Measurements from ENCODE around the gene PPME1.

The PPME1 gene

DNA sequence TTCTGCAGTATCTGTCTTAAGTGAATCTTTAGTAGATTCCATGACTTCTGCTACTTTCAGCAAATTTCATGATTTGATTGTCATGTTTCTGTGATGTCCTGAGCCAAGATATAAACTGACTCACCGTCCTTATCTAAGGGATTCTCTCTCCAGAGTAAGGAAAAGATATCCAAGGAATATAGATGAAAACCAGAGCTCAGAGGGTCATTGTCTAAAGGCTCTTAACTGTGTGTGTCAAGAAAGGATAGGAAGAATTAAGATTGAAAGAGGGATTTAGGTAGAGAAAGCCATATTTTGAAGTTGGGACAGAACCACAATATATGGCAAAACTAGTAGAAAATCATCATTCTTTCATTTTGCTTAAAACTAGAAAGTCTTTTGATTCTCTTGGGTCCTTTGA, 50.7 kb downstream of the PPME1 start:
- POLR2A ChIA-PET, result no interaction called here
- DNase-seq (ENCODE audit: extremely low spot score), result no peak

GRCh38 chr11:74225565-74225964, 54.5 kb downstream of the PPME1 start:
- TF ChIP-seq FOXK2 (IDR thresholded peaks at IDR 0.05) (no peak), CTBP1 (IDR thresholded peaks at IDR 0.05; ENCODE audit: borderline replicate concordance) (no peak), L3MBTL2 (conservative IDR thresholded peaks at IDR 0.05) (no peak), ELF4 (IDR thresholded peaks at IDR 0.05) (no peak), SUZ12 (IDR thresholded peaks at IDR 0.05) (no peak), TARDBP (IDR thresholded peaks at IDR 0.05) (no peak), ARNT (IDR thresholded peaks at IDR 0.05) (no peak)
- no peak for DNase-seq (ENCODE audit: extremely low spot score)
- ChIA-PET CTCF (no interaction called here), POLR2A (no interaction called here)

More for the DNA sequence above, 50.7 kb downstream of the PPME1 start:
- TF ChIP-seq BHLHE40 (IDR thresholded peaks at IDR 0.05; ENCODE audit: borderline replicate concordance) (no peak), FOXA1 (IDR thresholded peaks at IDR 0.05) (no peak), SUZ12 (IDR thresholded peaks at IDR 0.05) (no peak), NFRKB (IDR thresholded peaks at IDR 0.05) (no peak), CTBP1 (IDR thresholded peaks at IDR 0.05; ENCODE audit: borderline replicate concordance) (no peak), HDGF (IDR thresholded peaks at IDR 0.05; ENCODE audit: borderline replicate concordance) (no peak), TARDBP (IDR thresholded peaks at IDR 0.05) (no peak), SP1 (IDR thresholded peaks at IDR 0.05) (no peak), L3MBTL2 (conservative IDR thresholded peaks at IDR 0.05) (no peak), LEF1 (IDR thresholded peaks at IDR 0.05; ENCODE audit: borderline replicate concordance) (no peak), ARNT (IDR thresholded peaks at IDR 0.05) (no peak), PKNOX1 (IDR thresholded peaks at IDR 0.05) (no peak), ELF4 (IDR thresholded peaks at IDR 0.05) (no peak), FOXK2 (IDR thresholded peaks at IDR 0.05) (no peak), FOXM1 (IDR thresholded peaks at IDR 0.05; ENCODE audit: borderline replicate concordance) (no peak), ZNF384 (IDR thresholded peaks at IDR 0.05) (no peak)
- CTCF ChIA-PET, result no interaction called here

- ChIA-PET POLR2A (no interaction called here), CTCF (interaction anchor here (0.6 to 0.7 kb wide), 2 partner anchors 20 to 129 kb away, joined by 3 read pairs; no protein-coding TSS in a partner anchor)
- DNase-seq (ENCODE audit: extremely low spot score), result no peak
- TF ChIP-seq ARNT (IDR thresholded peaks at IDR 0.05) (no peak), NFRKB (IDR thresholded peaks at IDR 0.05) (no peak), LEF1 (IDR thresholded peaks at IDR 0.05; ENCODE audit: borderline replicate concordance) (no peak), ELF4 (IDR thresholded peaks at IDR 0.05) (no peak), HDGF (IDR thresholded peaks at IDR 0.05; ENCODE audit: borderline replicate concordance) (no peak), PKNOX1 (IDR thresholded peaks at IDR 0.05) (no peak), TARDBP (IDR thresholded peaks at IDR 0.05) (no peak), FOXK2 (IDR thresholded peaks at IDR 0.05) (no peak), FOXM1 (IDR thresholded peaks at IDR 0.05; ENCODE audit: borderline replicate concordance) (no peak), FOXA1 (IDR thresholded peaks at IDR 0.05) (no peak), CTBP1 (IDR thresholded peaks at IDR 0.05; ENCODE audit: borderline replicate concordance) (no peak), BHLHE40 (IDR thresholded peaks at IDR 0.05; ENCODE audit: borderline replicate concordance) (no peak), SUZ12 (IDR thresholded peaks at IDR 0.05) (no peak), L3MBTL2 (conservative IDR thresholded peaks at IDR 0.05) (no peak), ZNF384 (IDR thresholded peaks at IDR 0.05) (no peak)
Measured at GRCh38 chr11:74226907-74227306, 55.8 kb downstream of the PPME1 start.

DNA sequence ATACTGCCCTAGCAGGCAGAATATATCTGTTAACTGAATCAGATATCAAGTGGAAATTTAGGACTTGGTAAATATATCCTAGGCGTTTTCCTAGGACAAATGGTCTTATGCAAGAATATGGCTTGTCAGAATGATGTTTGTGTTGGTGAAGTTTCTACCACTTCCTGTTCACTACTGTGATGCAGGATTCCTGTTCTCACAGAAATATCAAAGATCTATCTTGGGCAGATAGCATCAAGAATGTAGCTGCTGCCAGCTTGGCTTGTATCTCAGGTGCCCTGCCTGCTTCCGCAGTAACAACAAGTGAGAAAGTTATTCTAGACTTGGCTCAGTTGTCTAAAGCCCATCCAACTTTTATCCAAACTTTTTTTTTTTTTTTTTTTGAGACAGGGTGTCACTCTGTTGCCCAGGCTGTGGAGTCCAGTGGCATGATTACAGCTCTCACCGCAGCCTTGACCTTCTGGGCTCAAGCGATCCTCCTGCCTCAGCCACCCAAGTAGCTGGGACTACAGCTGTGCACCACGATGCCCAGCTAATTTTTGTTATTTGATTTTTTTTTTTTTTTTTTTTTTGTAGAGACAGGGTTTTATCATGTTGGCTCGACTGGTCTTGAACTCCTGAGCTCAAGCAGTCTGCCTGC, 61.3 kb downstream of the PPME1 start:
- ChIA-PET POLR2A (no interaction called here), CTCF (no interaction called here)
- no peak for DNase-seq (ENCODE audit: extremely low spot score)

DNA sequence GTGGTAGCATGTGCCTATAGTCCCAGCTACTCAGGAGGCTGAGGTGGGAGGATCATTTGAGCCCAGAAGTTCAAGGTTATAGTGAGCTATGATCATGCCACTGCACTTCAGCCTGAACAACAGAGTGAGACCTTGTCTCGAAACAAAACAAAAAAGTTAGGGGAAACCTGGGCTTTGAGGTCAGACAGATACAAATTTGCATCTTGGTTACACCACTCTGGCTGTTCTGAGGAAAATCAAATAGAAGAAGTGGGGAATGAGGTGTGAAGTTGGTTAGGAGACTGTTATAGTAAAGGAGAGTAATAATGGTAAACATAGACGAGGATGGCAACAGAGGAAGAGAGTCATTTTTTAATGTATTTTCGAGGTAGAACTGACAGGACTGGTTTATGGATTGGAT, 62.6 kb downstream of the PPME1 start:
- no peak for TF ChIP-seq SUZ12 (IDR thresholded peaks at IDR 0.05)
- TF ChIP-seq ARNT (IDR thresholded peaks at IDR 0.05), result no peak
- no peak for TF ChIP-seq PKNOX1 (IDR thresholded peaks at IDR 0.05)
- no peak for TF ChIP-seq FOXA1 (IDR thresholded peaks at IDR 0.05)
- TF ChIP-seq ELF4 (IDR thresholded peaks at IDR 0.05), result no peak
- TF ChIP-seq SP1 (IDR thresholded peaks at IDR 0.05), result no peak
- TF ChIP-seq ZNF384 (IDR thresholded peaks at IDR 0.05), result no peak
- TF ChIP-seq CTBP1 (IDR thresholded peaks at IDR 0.05; ENCODE audit: borderline replicate concordance), result no peak
- TF ChIP-seq FOXK2 (IDR thresholded peaks at IDR 0.05), result no peak
- TF ChIP-seq L3MBTL2 (conservative IDR thresholded peaks at IDR 0.05), result no peak
- no peak for TF ChIP-seq LEF1 (IDR thresholded peaks at IDR 0.05; ENCODE audit: borderline replicate concordance)
- TF ChIP-seq NFRKB (IDR thresholded peaks at IDR 0.05), result no peak
- ChIA-PET CTCF (no interaction called here), POLR2A (no interaction called here)
- DNase-seq (ENCODE audit: extremely low spot score), result no peak

More for the DNA sequence above, 61.3 kb downstream of the PPME1 start:
- TF ChIP-seq ELF4 (IDR thresholded peaks at IDR 0.05) (no peak), CTBP1 (IDR thresholded peaks at IDR 0.05; ENCODE audit: borderline replicate concordance) (no peak), FOXA1 (IDR thresholded peaks at IDR 0.05) (no peak), HDGF (IDR thresholded peaks at IDR 0.05; ENCODE audit: borderline replicate concordance) (no peak), FOXK2 (IDR thresholded peaks at IDR 0.05) (no peak), ARNT (IDR thresholded peaks at IDR 0.05) (no peak), SUZ12 (IDR thresholded peaks at IDR 0.05) (no peak), FOXM1 (IDR thresholded peaks at IDR 0.05; ENCODE audit: borderline replicate concordance) (no peak), ZNF384 (IDR thresholded peaks at IDR 0.05) (no peak), SP1 (IDR thresholded peaks at IDR 0.05) (no peak), LEF1 (IDR thresholded peaks at IDR 0.05; ENCODE audit: borderline replicate concordance) (no peak), TARDBP (IDR thresholded peaks at IDR 0.05) (no peak), L3MBTL2 (conservative IDR thresholded peaks at IDR 0.05) (no peak), BHLHE40 (IDR thresholded peaks at IDR 0.05; ENCODE audit: borderline replicate concordance) (no peak), NFRKB (IDR thresholded peaks at IDR 0.05) (no peak), PKNOX1 (IDR thresholded peaks at IDR 0.05) (no peak)
